IMR-90 (cell line): Measurements from ENCODE around the gene TSEN54. TPM values are rescaled to one million over a fixed set of nuclear protein-coding genes. Genes with fewer than 3 reads are reported as not detected.

Experiments used
- ATAC-seq: fragments of 200-7000 bp; cut with Tn5 transposase; 2 replicates; pipeline ENCODE4 v1.9.1; 2020; ENCODE audit warnings: low read depth, mild to moderate bottlenecking, moderate library complexity
- BruUV-seq: library from RNA; stranded (reverse); fragments of 400-500 nt; replicated peaks from 2 replicates; lab custom pipeline; 2021; lab: Mats Ljungman, UMichigan
- CTCF ChIA-PET: fragments of 300-600 bp; formaldehyde crosslinking; extraction: SDS; loops from one replicate; lab custom pipeline; 2021; ENCODE audit warnings: antibody characterized with exemption; lab: Yijun Ruan, JAX
- POLR2A ChIA-PET: fragments of 300-600 bp; sonication (Branson Sonifier 250); formaldehyde crosslinking; loops from one replicate; lab custom pipeline; 2022; ENCODE audit warnings: antibody characterized with exemption; ENCODE audit not compliant: unreplicated experiment; lab: Charles Lee
- DNase-seq: peaks from one replicate; pipeline ENCODE4 v3.0.0; 2013
- H2AFZ ChIP-seq: replicated peaks from 2 replicates; pipeline ENCODE3; 2013; ENCODE audit warnings: low read length, mild to moderate bottlenecking; ENCODE audit not compliant: poor library complexity
- H2AK5ac ChIP-seq: 2 replicates; pipeline ENCODE4 v1.6.1; 2013; ENCODE audit warnings: low read depth, low read length, inconsistent platforms
- H2AK9ac ChIP-seq: replicated peaks from 2 replicates; pipeline ENCODE3; 2013; ENCODE audit warnings: mild to moderate bottlenecking, low read depth, low read length, moderate library complexity; ENCODE audit not compliant: poor library complexity
- H2BK120ac ChIP-seq: 2 replicates; pipeline ENCODE4 v1.6.1; 2013; ENCODE audit warnings: low read depth, low read length, inconsistent platforms
- H2BK15ac ChIP-seq: 3 replicates; pipeline ENCODE4 v1.6.1; 2013; ENCODE audit warnings: low read depth, low read length, inconsistent platforms
- H2BK20ac ChIP-seq: 2 replicates; pipeline ENCODE4 v1.6.1; 2013; ENCODE audit warnings: low read depth, mild to moderate bottlenecking, inconsistent platforms, low read length, moderate library complexity
- H2BK5ac ChIP-seq: 2 replicates; pipeline ENCODE4 v1.6.1; 2013; ENCODE audit warnings: mild to moderate bottlenecking, low read depth, low read length, inconsistent platforms; ENCODE audit not compliant: poor library complexity, severe bottlenecking
- H3K14ac ChIP-seq: replicated peaks from 2 replicates; pipeline ENCODE4 v1.6.1; 2013; ENCODE audit warnings: low read depth, low read length, inconsistent platforms
- H3K18ac ChIP-seq: 2 replicates; pipeline ENCODE4 v1.6.1; 2013; ENCODE audit warnings: low read depth, low read length, control low read depth
- H3K23ac ChIP-seq: 2 replicates; pipeline ENCODE4 v1.6.1; 2013; ENCODE audit warnings: low read depth, low read length, inconsistent platforms
- H3K27ac ChIP-seq: 2 replicates; pipeline ENCODE4 v1.5.1; 2013; ENCODE audit warnings: mild to moderate bottlenecking, control low read depth, low read length; ENCODE audit not compliant: insufficient read depth
- H3K27me3 ChIP-seq: 2 replicates; pipeline ENCODE4 v1.6.1; 2013; ENCODE audit warnings: low read length; ENCODE audit not compliant: control insufficient read depth, insufficient read depth
- H3K36me3 ChIP-seq: 2 replicates; pipeline ENCODE4 v1.6.1; 2013; ENCODE audit warnings: low read length, mixed read lengths; ENCODE audit not compliant: control insufficient read depth, insufficient read depth
- H3K4ac ChIP-seq: 2 replicates; pipeline ENCODE4 v1.6.1; 2013; ENCODE audit warnings: low read depth, low read length, inconsistent platforms
- H3K4me1 ChIP-seq: 2 replicates; pipeline ENCODE4 v1.6.1; 2013; ENCODE audit warnings: low read length, mixed read lengths; ENCODE audit not compliant: control insufficient read depth, insufficient read depth
- H3K4me2 ChIP-seq: 2 replicates; pipeline ENCODE4 v1.6.1; 2013; ENCODE audit warnings: low read depth, mild to moderate bottlenecking, control low read depth, low read length, moderate library complexity
- H3K4me3 ChIP-seq: 2 replicates; pipeline ENCODE4 v1.5.1; 2013; ENCODE audit warnings: low read depth, mild to moderate bottlenecking, control low read depth, low read length, moderate library complexity; ENCODE audit not compliant: insufficient read depth
- H3K56ac ChIP-seq: 2 replicates; pipeline ENCODE4 v1.6.1; 2013; ENCODE audit warnings: low read length, inconsistent platforms; ENCODE audit not compliant: insufficient read depth; ENCODE audit errors: extremely low read depth
- H3K79me1 ChIP-seq, 2 experiments: 2 replicates each; pipeline ENCODE4 v1.6.1; 2013; ENCODE audit warnings: low read length in 2 of 2, inconsistent platforms in 1 of 2, low read depth in 1 of 2
- H3K9ac ChIP-seq: 2 replicates; pipeline ENCODE4 v1.6.1; 2013; ENCODE audit warnings: low read depth, low read length, control low read depth
- H3K9me1 ChIP-seq: 2 replicates; pipeline ENCODE4 v1.6.1; 2013; ENCODE audit warnings: low read length, inconsistent platforms; ENCODE audit not compliant: insufficient read depth
- H3K9me3 ChIP-seq: 2 replicates; pipeline ENCODE4 v1.6.1; 2013; ENCODE audit warnings: low read length; ENCODE audit not compliant: control insufficient read depth, insufficient read depth
- H4K20me1 ChIP-seq: 2 replicates; pipeline ENCODE4 v1.6.1; 2013; ENCODE audit warnings: low read length, inconsistent platforms; ENCODE audit not compliant: insufficient read depth
- H4K5ac ChIP-seq: 2 replicates; pipeline ENCODE4 v1.6.1; 2013; ENCODE audit warnings: mild to moderate bottlenecking, low read depth, low read length, control low read depth
- H4K8ac ChIP-seq, 2 experiments: 2 replicates each; pipeline ENCODE4 v1.6.1; 2013; ENCODE audit warnings: low read depth in 2 of 2, low read length in 2 of 2, control low read depth in 1 of 2, inconsistent platforms in 1 of 2
- H4K91ac ChIP-seq: 2 replicates; pipeline ENCODE4 v1.6.1; 2013; ENCODE audit warnings: low read depth, low read length, inconsistent platforms; ENCODE audit not compliant: insufficient read depth
- BHLHE40 ChIP-seq: fragments of 150-350 bp; IDR thresholded peaks from 2 replicates; pipeline ENCODE4 v1.6.1; 2016; ENCODE audit warnings: mild to moderate bottlenecking, low read depth, low read length
- CEBPB ChIP-seq: IDR thresholded peaks from 2 replicates; pipeline ENCODE4 v1.6.1; 2012; ENCODE audit warnings: low read depth, low read length, improper control_type of control experiment
- CHD1 ChIP-seq: IDR thresholded peaks from 2 replicates; pipeline ENCODE4 v1.6.1; 2012; ENCODE audit warnings: low read depth, low read length, improper control_type of control experiment
- FOS ChIP-seq: fragments of 150-350 bp; IDR thresholded peaks from 2 replicates; pipeline ENCODE4 v1.6.1; 2016; ENCODE audit warnings: low read depth, low read length
- MAFK ChIP-seq: IDR thresholded peaks from 2 replicates; pipeline ENCODE4 v1.6.1; 2012; ENCODE audit warnings: low read depth, low read length, improper control_type of control experiment
- MXI1 ChIP-seq: IDR thresholded peaks from 2 replicates; pipeline ENCODE4 v1.6.1; 2012; ENCODE audit warnings: low read depth, mild to moderate bottlenecking, low read length, moderate library complexity, borderline replicate concordance
- NFE2L2 ChIP-seq: fragments of 150-350 bp; IDR thresholded peaks from 2 replicates; pipeline ENCODE4 v1.6.1; 2016; ENCODE audit warnings: low read depth, mild to moderate bottlenecking, low read length
- POLR2A ChIP-seq: IDR thresholded peaks from 2 replicates; pipeline ENCODE4 v1.6.1; 2012; ENCODE audit warnings: mild to moderate bottlenecking, low read depth, low read length
- RAD21 ChIP-seq: IDR thresholded peaks from 2 replicates; pipeline ENCODE4 v1.6.1; 2012; ENCODE audit warnings: low read length, improper control_type of control experiment
- RCOR1 ChIP-seq: IDR thresholded peaks from 2 replicates; pipeline ENCODE4 v1.6.1; 2012; ENCODE audit warnings: mild to moderate bottlenecking, low read length, improper control_type of control experiment; ENCODE audit not compliant: insufficient replicate concordance
- RFX5 ChIP-seq: IDR thresholded peaks from 2 replicates; pipeline ENCODE4 v1.8.0; 2012; ENCODE audit warnings: low read depth, mild to moderate bottlenecking, low read length, moderate library complexity
- SMC3 ChIP-seq: fragments of 150-350 bp; IDR thresholded peaks from 2 replicates; pipeline ENCODE4 v1.6.1; 2016; ENCODE audit warnings: low read depth, mild to moderate bottlenecking, antibody characterized with exemption, low read length, moderate library complexity
- WGBS, 2 experiments: methylation state at CpG; one replicate each; pipeline versions ENCODE4 v1.1.5 to v1.1.7; 2013; ENCODE audit warnings: missing lambda C conversion rate in 2 of 2; ENCODE audit not compliant: insufficient read length in 1 of 2; ENCODE audit errors: extremely low coverage in 2 of 2; 5-methylcytosine and 5-hydroxymethylcytosine counted together
- dilution Hi-C: fragments of 300-500 bp; cut with HindIII; formaldehyde crosslinking; loops from one replicate; pipeline ENCODE4 v1.14.3; 2018; ENCODE audit warnings: low sequenced_read_pairs; ENCODE audit not compliant: unreplicated experiment
- in situ Hi-C: fragments of 300-500 bp; cut with MboI; formaldehyde crosslinking; loops from 3 replicates; pipeline ENCODE4 v1.14.3; 2019; ENCODE audit warnings: low sequenced_read_pairs, inconsistent platforms, mixed read lengths
- intact Hi-C: fragments of 100-400 bp; cut with micrococcal nuclease; formaldehyde crosslinking; loops from 2 replicates; pipeline ENCODE4 v1.10.0; 2022
- polyA plus RNA-seq, 3 experiments: library from polyadenylated mRNA; depleted of rRNA; stranded (reverse); fragments of >200 nt; gene quantifications; 2 replicates each; pipeline ENCODE4 v1.2.3, GENCODE V29; 2012; ENCODE audit warnings: low replicate concordance in 1 of 3
- total RNA-seq: library from RNA; depleted of rRNA; stranded (reverse); fragments of >200 nt; gene quantifications from 2 replicates; pipeline ENCODE4 v1.2.3, GENCODE V29; 2012
- TF ChIP-seq, protein P1 (sequence below): fragments of 150-350 bp; IDR thresholded peaks from 2 replicates; pipeline ENCODE4 v1.6.1; 2017; ENCODE audit warnings: mild to moderate bottlenecking, antibody characterized with exemption, low read length, low read depth
- TF ChIP-seq, protein P2 (sequence below): conservative IDR thresholded peaks from 2 replicates; pipeline ENCODE4 v1.5.1; 2012; ENCODE audit warnings: mild to moderate bottlenecking, low read depth, low read length, improper control_type of control experiment
- TF ChIP-seq, protein P3 (sequence below): fragments of 150-350 bp; IDR thresholded peaks from 2 replicates; pipeline ENCODE4 v1.6.1; 2016; ENCODE audit warnings: low read depth, mild to moderate bottlenecking, low read length, moderate library complexity, borderline replicate concordance

Gene TSEN54
- total and polyA plus RNA-seq, 2 of the 4 experiments (the other 2 are of a cell fraction): 7.2 to 14.9 TPM

DNA sequence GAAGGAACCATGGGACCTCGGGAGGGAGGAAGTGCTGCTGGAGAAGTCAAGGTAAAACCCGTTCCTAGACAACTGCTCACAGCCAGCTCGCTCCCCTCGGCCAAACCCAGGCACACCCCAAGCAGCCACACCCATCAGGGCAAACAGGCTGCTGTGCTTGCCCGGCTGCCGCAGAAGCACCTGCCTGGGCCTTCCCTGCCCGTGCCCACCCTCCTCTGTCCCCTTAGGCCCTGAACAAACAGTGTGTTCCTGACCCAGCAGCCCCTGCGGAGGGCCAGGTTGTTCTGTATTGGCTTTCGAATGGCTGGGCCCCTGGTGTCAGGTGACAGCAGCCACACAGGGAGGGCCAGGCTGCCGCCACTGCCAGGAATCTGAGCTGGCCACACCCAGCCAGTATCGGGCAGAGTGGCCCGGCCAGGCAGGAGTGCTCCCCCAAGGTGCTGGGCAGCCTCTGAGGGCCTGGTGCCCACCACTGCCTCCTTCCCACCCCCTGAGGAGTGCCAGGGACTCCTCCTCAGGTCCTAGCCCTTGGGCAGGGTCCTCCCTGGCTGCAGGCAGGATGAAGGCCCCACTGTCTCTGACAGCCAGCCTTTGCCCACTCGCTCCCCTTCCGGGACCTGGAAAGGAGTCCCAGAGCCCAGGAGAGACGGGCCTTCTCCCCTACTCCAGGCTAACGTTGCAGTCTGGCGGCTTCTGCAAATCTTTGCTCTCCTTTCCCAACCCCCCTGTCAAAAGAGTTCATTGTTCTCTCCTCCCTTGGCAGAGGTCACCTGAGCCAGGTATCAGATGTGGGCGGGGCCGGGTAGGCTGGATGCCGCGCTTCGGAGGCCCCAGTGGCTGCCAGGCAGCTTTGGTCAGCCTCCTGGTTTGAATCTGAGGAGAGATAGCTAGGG lies 33.2 kb downstream of the TSEN54 start:
- Histone ChIP-seq H4K5ac (no peak overlapping the region), H3K9me3 (no peaks in the 10 kb centered on the region), H3K23ac (no peak overlapping the region), H2BK120ac (no peak overlapping the region), H3K4me3 (no peak overlapping the region), H2AK5ac (no peak overlapping the region), H2BK5ac (no peak overlapping the region), H3K79me1 (no peaks in the 10 kb centered on the region), H4K91ac (no peak overlapping the region), H3K4me1 (peaks cover 11% of the 10 kb centered on the region), H4K20me1 (no peaks in the 10 kb centered on the region), H4K8ac (no peak overlapping the region), H2BK15ac (no peak overlapping the region), H3K4ac (no peak overlapping the region), H3K27me3 (peaks cover 32% of the 10 kb centered on the region), H3K4me2 (no peak overlapping the region), H3K56ac (no peak overlapping the region), H3K9me1 (peaks cover 11% of the 10 kb centered on the region; the same call in 1 of the 2 replicates), H3K36me3 (no peaks in the 10 kb centered on the region), H2BK20ac (no peak overlapping the region), H3K18ac (no peak overlapping the region), H3K9ac (no peak overlapping the region), H2AK9ac (no peak overlapping the region), H2AFZ (no peak overlapping the region), H3K14ac (no peak overlapping the region), H3K27ac (no peak overlapping the region)
- dilution Hi-C loops: no loop called here
- POLR2A ChIA-PET: interaction anchor here (0.7 kb wide), 1 partner anchor 430 kb away, joined by 3 read pairs; the partner anchor contains the start of genes ACOX1 and TEN1
- DNase-seq (no peak), ATAC-seq (no peak)
- no TSS peak for BruUV-seq
- in situ Hi-C loops: no loop called here
- intact Hi-C loops: no loop called here
- 69% methylated on average over 3 of the region's 22 CpGs; no CpG with 5 or more reads in 1 of the 2 experiments for WGBS, 2 experiments
- CTCF ChIA-PET: no interaction called here
- TF ChIP-seq CHD1 (no peak), POLR2A (no peak), FOS (no peak), RCOR1 (no peak), SMC3 (no peak), RFX5 (no peak), RAD21 (no peak), NFE2L2 (no peak), MXI1 (no peak), CEBPB (no peak), BHLHE40 (no peak), MAFK (no peak)
- TF ChIP-seq, protein P1, sequence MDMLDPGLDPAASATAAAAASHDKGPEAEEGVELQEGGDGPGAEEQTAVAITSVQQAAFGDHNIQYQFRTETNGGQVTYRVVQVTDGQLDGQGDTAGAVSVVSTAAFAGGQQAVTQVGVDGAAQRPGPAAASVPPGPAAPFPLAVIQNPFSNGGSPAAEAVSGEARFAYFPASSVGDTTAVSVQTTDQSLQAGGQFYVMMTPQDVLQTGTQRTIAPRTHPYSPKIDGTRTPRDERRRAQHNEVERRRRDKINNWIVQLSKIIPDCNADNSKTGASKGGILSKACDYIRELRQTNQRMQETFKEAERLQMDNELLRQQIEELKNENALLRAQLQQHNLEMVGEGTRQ: no peak
- TF ChIP-seq, protein P2, sequence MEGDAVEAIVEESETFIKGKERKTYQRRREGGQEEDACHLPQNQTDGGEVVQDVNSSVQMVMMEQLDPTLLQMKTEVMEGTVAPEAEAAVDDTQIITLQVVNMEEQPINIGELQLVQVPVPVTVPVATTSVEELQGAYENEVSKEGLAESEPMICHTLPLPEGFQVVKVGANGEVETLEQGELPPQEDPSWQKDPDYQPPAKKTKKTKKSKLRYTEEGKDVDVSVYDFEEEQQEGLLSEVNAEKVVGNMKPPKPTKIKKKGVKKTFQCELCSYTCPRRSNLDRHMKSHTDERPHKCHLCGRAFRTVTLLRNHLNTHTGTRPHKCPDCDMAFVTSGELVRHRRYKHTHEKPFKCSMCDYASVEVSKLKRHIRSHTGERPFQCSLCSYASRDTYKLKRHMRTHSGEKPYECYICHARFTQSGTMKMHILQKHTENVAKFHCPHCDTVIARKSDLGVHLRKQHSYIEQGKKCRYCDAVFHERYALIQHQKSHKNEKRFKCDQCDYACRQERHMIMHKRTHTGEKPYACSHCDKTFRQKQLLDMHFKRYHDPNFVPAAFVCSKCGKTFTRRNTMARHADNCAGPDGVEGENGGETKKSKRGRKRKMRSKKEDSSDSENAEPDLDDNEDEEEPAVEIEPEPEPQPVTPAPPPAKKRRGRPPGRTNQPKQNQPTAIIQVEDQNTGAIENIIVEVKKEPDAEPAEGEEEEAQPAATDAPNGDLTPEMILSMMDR: no peak
- TF ChIP-seq, protein P3, sequence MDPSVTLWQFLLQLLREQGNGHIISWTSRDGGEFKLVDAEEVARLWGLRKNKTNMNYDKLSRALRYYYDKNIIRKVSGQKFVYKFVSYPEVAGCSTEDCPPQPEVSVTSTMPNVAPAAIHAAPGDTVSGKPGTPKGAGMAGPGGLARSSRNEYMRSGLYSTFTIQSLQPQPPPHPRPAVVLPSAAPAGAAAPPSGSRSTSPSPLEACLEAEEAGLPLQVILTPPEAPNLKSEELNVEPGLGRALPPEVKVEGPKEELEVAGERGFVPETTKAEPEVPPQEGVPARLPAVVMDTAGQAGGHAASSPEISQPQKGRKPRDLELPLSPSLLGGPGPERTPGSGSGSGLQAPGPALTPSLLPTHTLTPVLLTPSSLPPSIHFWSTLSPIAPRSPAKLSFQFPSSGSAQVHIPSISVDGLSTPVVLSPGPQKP: no peak
